ENCODE measurements around the gene SAMD3.
"Not testable (repeated sequence)": the region's sequence is repeated elsewhere in the genome, so short reads cannot be mapped to it uniquely, and the experiment has no call there.

SAMD3 gene

GRCh38 chr6:130206479-130206878 is 16.3 kb downstream of the SAMD3 start:
- Histone ChIP-seq H3K36me3 (ENCODE audit: control insufficient read depth, insufficient read depth, low read length) (no peaks in the 10 kb centered on the region), H3K27me3 (replicated peaks; ENCODE audit: control insufficient read depth, insufficient read depth, low read length) (no peaks in the 10 kb centered on the region), H3K4me3 (replicated peaks; ENCODE audit: low read depth, low read length) (no peak overlapping the region)
- TF ChIP-seq CTCF (IDR thresholded peaks at IDR 0.05; ENCODE audit: insufficient read depth, low read length, poor library complexity, severe bottlenecking) = no peak
- no peak for DNase-seq (ENCODE audit: extremely low read depth, insufficient read length)

DNA sequence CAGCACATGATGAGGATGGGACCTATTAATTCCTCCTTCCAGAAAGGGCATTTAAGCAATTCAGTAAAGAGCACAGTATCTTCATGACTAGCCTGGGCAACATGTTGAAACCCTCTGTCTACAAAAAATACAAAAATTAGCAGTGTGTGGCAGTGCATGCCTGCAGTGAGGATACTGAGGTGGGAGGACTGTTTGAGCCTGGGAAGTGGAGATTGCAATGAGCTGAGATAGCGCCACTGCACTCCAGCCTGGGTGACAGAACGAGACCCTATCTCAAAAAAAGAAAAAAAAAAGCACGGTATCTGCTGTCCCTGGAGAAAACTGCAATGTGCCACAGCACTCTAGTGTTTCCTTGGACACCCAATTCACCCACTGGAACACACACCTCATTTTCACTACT is 18.4 kb downstream of the SAMD3 start:
- Histone ChIP-seq H3K27me3 (replicated peaks; ENCODE audit: control insufficient read depth, insufficient read depth, low read length) (no peaks in the 10 kb centered on the region), H3K4me3 (replicated peaks; ENCODE audit: low read depth, low read length) (no peak overlapping the region), H3K36me3 (ENCODE audit: control insufficient read depth, insufficient read depth, low read length) (no peaks in the 10 kb centered on the region)
- DNase-seq (ENCODE audit: extremely low read depth, insufficient read length) = no peak
- TF ChIP-seq CTCF (IDR thresholded peaks at IDR 0.05; ENCODE audit: insufficient read depth, low read length, poor library complexity, severe bottlenecking) = no peak

DNA sequence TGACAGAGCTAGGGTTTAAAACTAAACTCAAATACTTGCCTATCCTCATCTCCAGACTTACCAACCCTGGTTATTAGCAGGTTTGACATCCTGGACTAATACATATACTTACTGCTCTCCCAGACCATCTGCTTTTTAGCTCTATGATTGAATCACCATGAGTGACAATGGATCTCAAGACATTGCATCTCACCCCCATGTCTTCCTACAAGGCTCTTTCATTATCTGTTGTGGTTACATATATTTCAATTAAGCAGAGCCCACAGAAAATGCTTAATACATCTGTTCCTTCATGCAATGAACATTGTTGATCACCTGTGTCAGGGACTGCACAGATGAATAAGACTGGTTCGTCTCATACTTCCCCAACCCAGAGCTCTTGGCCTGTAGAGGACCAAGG is 19.4 kb downstream of the SAMD3 start:
- H3K4me3 ChIP-seq (replicated peaks; ENCODE audit: low read depth, low read length) = no peak overlapping the region
- H3K27me3 ChIP-seq (replicated peaks; ENCODE audit: control insufficient read depth, insufficient read depth, low read length) = no peaks in the 10 kb centered on the region
- TF ChIP-seq CTCF (IDR thresholded peaks at IDR 0.05; ENCODE audit: insufficient read depth, low read length, poor library complexity, severe bottlenecking) = no peak
- no peak for DNase-seq (ENCODE audit: extremely low read depth, insufficient read length)
- H3K36me3 ChIP-seq (ENCODE audit: control insufficient read depth, insufficient read depth, low read length) = no peaks in the 10 kb centered on the region

GRCh38 chr6:130202782-130203181 is 20.0 kb downstream of the SAMD3 start:
- H3K36me3 ChIP-seq (ENCODE audit: control insufficient read depth, insufficient read depth, low read length) = no peaks in the 10 kb centered on the region
- no peaks in the 10 kb centered on the region for H3K27me3 ChIP-seq (replicated peaks; ENCODE audit: control insufficient read depth, insufficient read depth, low read length)
- H3K4me3 ChIP-seq (replicated peaks; ENCODE audit: low read depth, low read length) = no peak overlapping the region
- peak; percentile 18 for DNase-seq (ENCODE audit: extremely low read depth, insufficient read length)
- no peak for TF ChIP-seq CTCF (IDR thresholded peaks at IDR 0.05; ENCODE audit: insufficient read depth, low read length, poor library complexity, severe bottlenecking)

DNA sequence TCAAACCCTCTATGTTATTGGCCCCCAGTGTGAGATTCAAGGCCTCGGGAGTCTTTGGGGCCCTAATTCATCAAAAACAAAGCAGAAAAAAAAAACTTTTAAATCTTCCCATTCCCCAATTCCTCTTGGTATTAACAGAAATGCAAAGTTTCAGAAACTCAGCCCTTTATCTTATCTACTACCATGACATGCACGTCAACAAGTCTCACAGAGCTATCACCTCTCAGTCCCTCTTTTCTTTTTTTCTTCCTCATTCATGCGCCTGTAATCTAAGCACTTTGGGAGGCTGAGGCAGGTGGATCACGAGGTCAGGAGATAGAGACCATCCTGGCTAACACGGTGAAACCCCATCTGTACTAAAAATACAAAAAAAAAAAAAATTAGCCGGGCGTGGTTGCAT is 22.7 kb downstream of the SAMD3 start:
- Histone ChIP-seq H3K36me3 (ENCODE audit: control insufficient read depth, insufficient read depth, low read length) (no peaks in the 10 kb centered on the region), H3K27me3 (replicated peaks; ENCODE audit: control insufficient read depth, insufficient read depth, low read length) (no peaks in the 10 kb centered on the region), H3K4me3 (replicated peaks; ENCODE audit: low read depth, low read length) (no peak overlapping the region)
- no peak for TF ChIP-seq CTCF (IDR thresholded peaks at IDR 0.05; ENCODE audit: insufficient read depth, low read length, poor library complexity, severe bottlenecking)
- DNase-seq (ENCODE audit: extremely low read depth, insufficient read length) = no peak

DNA sequence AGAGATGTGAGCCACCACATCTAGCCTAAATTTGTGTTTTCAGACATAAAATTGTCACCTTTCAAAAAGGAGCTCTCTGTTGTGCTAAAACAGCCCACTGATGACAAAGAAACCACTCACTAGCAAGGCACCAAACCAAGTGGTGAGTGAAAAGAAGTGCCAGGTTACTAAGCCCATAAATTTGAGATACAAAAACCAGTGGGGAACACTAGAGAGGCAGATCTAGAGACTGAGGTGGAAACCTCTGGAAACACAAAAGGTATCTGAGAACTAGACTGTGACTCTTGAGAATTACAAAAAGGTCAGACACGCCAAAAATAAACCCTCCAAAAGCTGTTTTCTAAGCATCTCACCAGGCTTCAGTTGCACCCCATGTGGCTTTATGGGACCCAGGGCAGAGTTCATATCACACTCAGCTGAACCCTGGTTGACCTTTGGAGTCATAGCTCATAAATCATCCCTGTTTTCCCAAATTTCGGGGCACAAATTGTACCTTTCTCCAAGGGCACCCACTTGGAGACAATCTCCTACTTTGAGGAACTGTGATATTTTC is 24.2 kb downstream of the SAMD3 start:
- Histone ChIP-seq H3K4me3 (replicated peaks; ENCODE audit: low read depth, low read length) (no peak overlapping the region), H3K27me3 (replicated peaks; ENCODE audit: control insufficient read depth, insufficient read depth, low read length) (no peaks in the 10 kb centered on the region), H3K36me3 (ENCODE audit: control insufficient read depth, insufficient read depth, low read length) (no peaks in the 10 kb centered on the region)
- no peak for TF ChIP-seq CTCF (IDR thresholded peaks at IDR 0.05; ENCODE audit: insufficient read depth, low read length, poor library complexity, severe bottlenecking)
- no peak for DNase-seq (ENCODE audit: extremely low read depth, insufficient read length)

- not testable (repeated sequence) for H3K36me3 ChIP-seq (ENCODE audit: control insufficient read depth, insufficient read depth, low read length); DNase-seq (ENCODE audit: extremely low read depth, insufficient read length); H3K27me3 ChIP-seq (replicated peaks; ENCODE audit: control insufficient read depth, insufficient read depth, low read length); H3K4me3 ChIP-seq (replicated peaks; ENCODE audit: low read depth, low read length)
These were observed 24.8 kb downstream of the SAMD3 start for GRCh38 chr6:130197816-130198482.

DNA sequence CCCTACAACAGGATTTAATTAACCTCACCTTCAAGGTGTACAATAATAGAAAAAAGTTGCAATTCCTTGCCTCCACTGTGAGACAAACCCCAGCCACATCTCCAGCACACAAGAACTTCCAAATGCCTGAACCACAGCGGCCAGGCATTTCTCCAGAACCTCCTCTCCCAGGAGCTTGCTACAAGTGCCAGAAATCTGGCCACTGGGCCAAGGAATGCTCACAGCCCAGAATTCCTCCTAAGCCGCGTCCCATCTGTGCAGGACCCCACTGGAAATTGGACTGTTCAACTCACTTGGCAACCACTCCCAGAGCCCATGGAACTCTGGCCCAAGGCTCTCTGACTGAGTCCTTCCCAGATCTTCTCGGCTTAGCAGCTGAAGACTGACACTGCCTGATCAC is 28.3 kb downstream of the SAMD3 start:
- H3K36me3 ChIP-seq (ENCODE audit: control insufficient read depth, insufficient read depth, low read length); H3K4me3 ChIP-seq (replicated peaks; ENCODE audit: low read depth, low read length); DNase-seq (ENCODE audit: extremely low read depth, insufficient read length); H3K27me3 ChIP-seq (replicated peaks; ENCODE audit: control insufficient read depth, insufficient read depth, low read length): not testable (repeated sequence)

Measured in GM06990 (cell line).